IMR-90 (cell line): ENCODE measurements around the gene TRIM13. TPM values are rescaled to one million over a fixed set of nuclear protein-coding genes. Genes with fewer than 3 reads are reported as not detected.

Experiments used
- ATAC-seq: fragments of 200-7000 bp; cut with Tn5 transposase; 2 replicates; pipeline ENCODE4 v1.9.1; 2020; ENCODE audit warnings: low read depth, mild to moderate bottlenecking, moderate library complexity
- BruUV-seq: library from RNA; stranded (reverse); fragments of 400-500 nt; replicated peaks from 2 replicates; lab custom pipeline; 2021; lab: Mats Ljungman, UMichigan
- CTCF ChIA-PET: fragments of 300-600 bp; formaldehyde crosslinking; extraction: SDS; loops from one replicate; lab custom pipeline; 2021; ENCODE audit warnings: antibody characterized with exemption; lab: Yijun Ruan, JAX
- POLR2A ChIA-PET: fragments of 300-600 bp; sonication (Branson Sonifier 250); formaldehyde crosslinking; loops from one replicate; lab custom pipeline; 2022; ENCODE audit warnings: antibody characterized with exemption; ENCODE audit not compliant: unreplicated experiment; lab: Charles Lee
- DNase-seq: peaks from one replicate; pipeline ENCODE4 v3.0.0; 2013
- H2AFZ ChIP-seq: replicated peaks from 2 replicates; pipeline ENCODE3; 2013; ENCODE audit warnings: low read length, mild to moderate bottlenecking; ENCODE audit not compliant: poor library complexity
- H2AK5ac ChIP-seq: 2 replicates; pipeline ENCODE4 v1.6.1; 2013; ENCODE audit warnings: low read depth, low read length, inconsistent platforms
- H2AK9ac ChIP-seq: replicated peaks from 2 replicates; pipeline ENCODE3; 2013; ENCODE audit warnings: mild to moderate bottlenecking, low read depth, low read length, moderate library complexity; ENCODE audit not compliant: poor library complexity
- H2BK120ac ChIP-seq: 2 replicates; pipeline ENCODE4 v1.6.1; 2013; ENCODE audit warnings: low read depth, low read length, inconsistent platforms
- H2BK15ac ChIP-seq: 3 replicates; pipeline ENCODE4 v1.6.1; 2013; ENCODE audit warnings: low read depth, low read length, inconsistent platforms
- H2BK20ac ChIP-seq: 2 replicates; pipeline ENCODE4 v1.6.1; 2013; ENCODE audit warnings: low read depth, mild to moderate bottlenecking, inconsistent platforms, low read length, moderate library complexity
- H2BK5ac ChIP-seq: 2 replicates; pipeline ENCODE4 v1.6.1; 2013; ENCODE audit warnings: mild to moderate bottlenecking, low read depth, low read length, inconsistent platforms; ENCODE audit not compliant: poor library complexity, severe bottlenecking
- H3K14ac ChIP-seq: replicated peaks from 2 replicates; pipeline ENCODE4 v1.6.1; 2013; ENCODE audit warnings: low read depth, low read length, inconsistent platforms
- H3K18ac ChIP-seq: 2 replicates; pipeline ENCODE4 v1.6.1; 2013; ENCODE audit warnings: low read depth, low read length, control low read depth
- H3K23ac ChIP-seq: 2 replicates; pipeline ENCODE4 v1.6.1; 2013; ENCODE audit warnings: low read depth, low read length, inconsistent platforms
- H3K27ac ChIP-seq: 2 replicates; pipeline ENCODE4 v1.5.1; 2013; ENCODE audit warnings: mild to moderate bottlenecking, control low read depth, low read length; ENCODE audit not compliant: insufficient read depth
- H3K27me3 ChIP-seq: 2 replicates; pipeline ENCODE4 v1.6.1; 2013; ENCODE audit warnings: low read length; ENCODE audit not compliant: control insufficient read depth, insufficient read depth
- H3K36me3 ChIP-seq: 2 replicates; pipeline ENCODE4 v1.6.1; 2013; ENCODE audit warnings: low read length, mixed read lengths; ENCODE audit not compliant: control insufficient read depth, insufficient read depth
- H3K4ac ChIP-seq: 2 replicates; pipeline ENCODE4 v1.6.1; 2013; ENCODE audit warnings: low read depth, low read length, inconsistent platforms
- H3K4me1 ChIP-seq: 2 replicates; pipeline ENCODE4 v1.6.1; 2013; ENCODE audit warnings: low read length, mixed read lengths; ENCODE audit not compliant: control insufficient read depth, insufficient read depth
- H3K4me2 ChIP-seq: 2 replicates; pipeline ENCODE4 v1.6.1; 2013; ENCODE audit warnings: low read depth, mild to moderate bottlenecking, control low read depth, low read length, moderate library complexity
- H3K4me3 ChIP-seq: 2 replicates; pipeline ENCODE4 v1.5.1; 2013; ENCODE audit warnings: low read depth, mild to moderate bottlenecking, control low read depth, low read length, moderate library complexity; ENCODE audit not compliant: insufficient read depth
- H3K56ac ChIP-seq: 2 replicates; pipeline ENCODE4 v1.6.1; 2013; ENCODE audit warnings: low read length, inconsistent platforms; ENCODE audit not compliant: insufficient read depth; ENCODE audit errors: extremely low read depth
- H3K79me1 ChIP-seq, 2 experiments: 2 replicates each; pipeline ENCODE4 v1.6.1; 2013; ENCODE audit warnings: low read length in 2 of 2, inconsistent platforms in 1 of 2, low read depth in 1 of 2
- H3K9ac ChIP-seq: 2 replicates; pipeline ENCODE4 v1.6.1; 2013; ENCODE audit warnings: low read depth, low read length, control low read depth
- H3K9me1 ChIP-seq: 2 replicates; pipeline ENCODE4 v1.6.1; 2013; ENCODE audit warnings: low read length, inconsistent platforms; ENCODE audit not compliant: insufficient read depth
- H3K9me3 ChIP-seq: 2 replicates; pipeline ENCODE4 v1.6.1; 2013; ENCODE audit warnings: low read length; ENCODE audit not compliant: control insufficient read depth, insufficient read depth
- H4K20me1 ChIP-seq: 2 replicates; pipeline ENCODE4 v1.6.1; 2013; ENCODE audit warnings: low read length, inconsistent platforms; ENCODE audit not compliant: insufficient read depth
- H4K5ac ChIP-seq: 2 replicates; pipeline ENCODE4 v1.6.1; 2013; ENCODE audit warnings: mild to moderate bottlenecking, low read depth, low read length, control low read depth
- H4K8ac ChIP-seq, 2 experiments: 2 replicates each; pipeline ENCODE4 v1.6.1; 2013; ENCODE audit warnings: low read depth in 2 of 2, low read length in 2 of 2, control low read depth in 1 of 2, inconsistent platforms in 1 of 2
- H4K91ac ChIP-seq: 2 replicates; pipeline ENCODE4 v1.6.1; 2013; ENCODE audit warnings: low read depth, low read length, inconsistent platforms; ENCODE audit not compliant: insufficient read depth
- BHLHE40 ChIP-seq: fragments of 150-350 bp; IDR thresholded peaks from 2 replicates; pipeline ENCODE4 v1.6.1; 2016; ENCODE audit warnings: mild to moderate bottlenecking, low read depth, low read length
- CEBPB ChIP-seq: IDR thresholded peaks from 2 replicates; pipeline ENCODE4 v1.6.1; 2012; ENCODE audit warnings: low read depth, low read length, improper control_type of control experiment
- CHD1 ChIP-seq: IDR thresholded peaks from 2 replicates; pipeline ENCODE4 v1.6.1; 2012; ENCODE audit warnings: low read depth, low read length, improper control_type of control experiment
- CTCF ChIP-seq: conservative IDR thresholded peaks from 2 replicates; pipeline ENCODE4 v1.5.1; 2012; ENCODE audit warnings: mild to moderate bottlenecking, low read depth, low read length, improper control_type of control experiment
- ELK1 ChIP-seq: fragments of 150-350 bp; IDR thresholded peaks from 2 replicates; pipeline ENCODE4 v1.6.1; 2016; ENCODE audit warnings: low read depth, mild to moderate bottlenecking, low read length, moderate library complexity, borderline replicate concordance
- FOS ChIP-seq: fragments of 150-350 bp; IDR thresholded peaks from 2 replicates; pipeline ENCODE4 v1.6.1; 2016; ENCODE audit warnings: low read depth, low read length
- MAFK ChIP-seq: IDR thresholded peaks from 2 replicates; pipeline ENCODE4 v1.6.1; 2012; ENCODE audit warnings: low read depth, low read length, improper control_type of control experiment
- MAZ ChIP-seq: IDR thresholded peaks from 2 replicates; pipeline ENCODE4 v1.6.1; 2012; ENCODE audit warnings: low read depth, mild to moderate bottlenecking, low read length, improper control_type of control experiment, moderate library complexity, borderline replicate concordance
- MXI1 ChIP-seq: IDR thresholded peaks from 2 replicates; pipeline ENCODE4 v1.6.1; 2012; ENCODE audit warnings: low read depth, mild to moderate bottlenecking, low read length, moderate library complexity, borderline replicate concordance
- NFE2L2 ChIP-seq: fragments of 150-350 bp; IDR thresholded peaks from 2 replicates; pipeline ENCODE4 v1.6.1; 2016; ENCODE audit warnings: low read depth, mild to moderate bottlenecking, low read length
- POLR2A ChIP-seq: IDR thresholded peaks from 2 replicates; pipeline ENCODE4 v1.6.1; 2012; ENCODE audit warnings: mild to moderate bottlenecking, low read depth, low read length
- RAD21 ChIP-seq: IDR thresholded peaks from 2 replicates; pipeline ENCODE4 v1.6.1; 2012; ENCODE audit warnings: low read length, improper control_type of control experiment
- RCOR1 ChIP-seq: IDR thresholded peaks from 2 replicates; pipeline ENCODE4 v1.6.1; 2012; ENCODE audit warnings: mild to moderate bottlenecking, low read length, improper control_type of control experiment; ENCODE audit not compliant: insufficient replicate concordance
- RFX5 ChIP-seq: IDR thresholded peaks from 2 replicates; pipeline ENCODE4 v1.8.0; 2012; ENCODE audit warnings: low read depth, mild to moderate bottlenecking, low read length, moderate library complexity
- SMC3 ChIP-seq: fragments of 150-350 bp; IDR thresholded peaks from 2 replicates; pipeline ENCODE4 v1.6.1; 2016; ENCODE audit warnings: low read depth, mild to moderate bottlenecking, antibody characterized with exemption, low read length, moderate library complexity
- USF2 ChIP-seq: fragments of 150-350 bp; IDR thresholded peaks from 2 replicates; pipeline ENCODE4 v1.6.1; 2017; ENCODE audit warnings: mild to moderate bottlenecking, antibody characterized with exemption, low read length, low read depth
- dilution Hi-C: fragments of 300-500 bp; cut with HindIII; formaldehyde crosslinking; loops from one replicate; pipeline ENCODE4 v1.14.3; 2018; ENCODE audit warnings: low sequenced_read_pairs; ENCODE audit not compliant: unreplicated experiment
- in situ Hi-C: fragments of 300-500 bp; cut with MboI; formaldehyde crosslinking; loops from 3 replicates; pipeline ENCODE4 v1.14.3; 2019; ENCODE audit warnings: low sequenced_read_pairs, inconsistent platforms, mixed read lengths
- intact Hi-C: fragments of 100-400 bp; cut with micrococcal nuclease; formaldehyde crosslinking; loops from 2 replicates; pipeline ENCODE4 v1.10.0; 2022
- polyA plus RNA-seq, 3 experiments: library from polyadenylated mRNA; depleted of rRNA; stranded (reverse); fragments of >200 nt; gene quantifications; 2 replicates each; pipeline ENCODE4 v1.2.3, GENCODE V29; 2012; ENCODE audit warnings: low replicate concordance in 1 of 3
- total RNA-seq: library from RNA; depleted of rRNA; stranded (reverse); fragments of >200 nt; gene quantifications from 2 replicates; pipeline ENCODE4 v1.2.3, GENCODE V29; 2012

Gene TRIM13
- total and polyA plus RNA-seq, 2 of the 4 experiments (the other 2 are of a cell fraction): 12.0 to 20.1 TPM

- TF ChIP-seq POLR2A (no peak), RAD21 (no peak), CHD1 (no peak), RCOR1 (no peak), BHLHE40 (no peak), RFX5 (no peak), MAFK (no peak), NFE2L2 (no peak), CEBPB (no peak), SMC3 (no peak), MAZ (no peak), USF2 (no peak), ELK1 (no peak), CTCF (no peak), MXI1 (no peak), FOS (no peak)
- H2AFZ ChIP-seq: no peak overlapping the region
- H2AK5ac ChIP-seq: no peak overlapping the region
- ChIA-PET CTCF (interaction anchor here (1.5 kb wide), 1 partner anchor 931 kb away, joined by 3 read pairs; no protein-coding TSS in a partner anchor), POLR2A (no interaction called here)
- no peak overlapping the region for H3K4me2 ChIP-seq
- no peak overlapping the region for H3K4ac ChIP-seq
- no peak overlapping the region for H2BK15ac ChIP-seq
- H2BK120ac ChIP-seq: no peak overlapping the region
- dilution Hi-C loops: no loop called here
- in situ Hi-C loops: loop anchor here (10.0 to 25.0 kb wide), 2 partner anchors 545 to 932 kb away; partner anchors contain the start of gene RNASEH2B
- H3K18ac ChIP-seq: no peak overlapping the region
- no peak overlapping the region for H3K56ac ChIP-seq
- no TSS peak for BruUV-seq
- DNase-seq (no peak), ATAC-seq (no peak)
- no peak overlapping the region for H3K14ac ChIP-seq
- H4K5ac ChIP-seq: no peak overlapping the region
- H3K9me3 ChIP-seq: no peaks in the 10 kb centered on the region
- no peak overlapping the region for H3K9ac ChIP-seq
- no peaks in the 10 kb centered on the region for H4K20me1 ChIP-seq
- H3K27me3 ChIP-seq: no peaks in the 10 kb centered on the region
- no peak overlapping the region for H2BK5ac ChIP-seq
- H3K36me3 ChIP-seq: peaks cover 1% of the 10 kb centered on the region; the same call in 1 of the 2 replicates
- no peak overlapping the region for H3K27ac ChIP-seq
- no peak overlapping the region for H2AK9ac ChIP-seq
- no peaks in the 10 kb centered on the region for H3K79me1 ChIP-seq
- no peaks in the 10 kb centered on the region for H3K9me1 ChIP-seq
- H2BK20ac ChIP-seq: no peak overlapping the region
- H4K91ac ChIP-seq: no peak overlapping the region
- no peak overlapping the region for H3K23ac ChIP-seq
- no peak overlapping the region for H3K4me3 ChIP-seq
- peaks cover 2% of the 10 kb centered on the region; the same call in 1 of the 2 replicates for H3K4me1 ChIP-seq
- H4K8ac ChIP-seq: no peak overlapping the region
- intact Hi-C loops: no loop called here
These were observed 16.6 kb upstream of the TRIM13 start for GRCh38 chr13:49980266-49980665.
